ENCODE results near the gene TMEM209.
"Not testable (repeated sequence)": the region's sequence is repeated elsewhere in the genome, so short reads cannot be mapped to it uniquely, and the experiment has no call there.

TMEM209 gene

DNA sequence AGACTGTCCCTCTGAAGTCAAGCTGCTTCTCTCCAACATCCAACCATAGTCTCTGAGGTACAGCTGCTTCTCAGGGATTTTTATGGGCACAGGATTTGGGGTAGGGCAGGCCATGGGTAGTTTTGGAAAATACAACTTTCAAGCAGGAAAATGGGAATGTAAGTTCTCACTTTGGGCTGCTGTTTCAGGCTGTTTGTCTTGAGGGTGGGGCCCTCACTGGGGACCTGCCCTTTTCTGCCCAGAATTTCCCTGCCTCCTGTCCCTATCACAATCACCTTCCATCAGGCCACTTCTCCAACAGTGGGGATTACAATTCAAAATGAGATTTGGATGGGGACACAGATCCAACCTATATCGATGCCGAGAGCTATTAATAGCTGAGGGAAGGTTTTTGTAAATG lies 27.0 kb upstream of the TMEM209 start:
- TF ChIP-seq, protein P1, sequence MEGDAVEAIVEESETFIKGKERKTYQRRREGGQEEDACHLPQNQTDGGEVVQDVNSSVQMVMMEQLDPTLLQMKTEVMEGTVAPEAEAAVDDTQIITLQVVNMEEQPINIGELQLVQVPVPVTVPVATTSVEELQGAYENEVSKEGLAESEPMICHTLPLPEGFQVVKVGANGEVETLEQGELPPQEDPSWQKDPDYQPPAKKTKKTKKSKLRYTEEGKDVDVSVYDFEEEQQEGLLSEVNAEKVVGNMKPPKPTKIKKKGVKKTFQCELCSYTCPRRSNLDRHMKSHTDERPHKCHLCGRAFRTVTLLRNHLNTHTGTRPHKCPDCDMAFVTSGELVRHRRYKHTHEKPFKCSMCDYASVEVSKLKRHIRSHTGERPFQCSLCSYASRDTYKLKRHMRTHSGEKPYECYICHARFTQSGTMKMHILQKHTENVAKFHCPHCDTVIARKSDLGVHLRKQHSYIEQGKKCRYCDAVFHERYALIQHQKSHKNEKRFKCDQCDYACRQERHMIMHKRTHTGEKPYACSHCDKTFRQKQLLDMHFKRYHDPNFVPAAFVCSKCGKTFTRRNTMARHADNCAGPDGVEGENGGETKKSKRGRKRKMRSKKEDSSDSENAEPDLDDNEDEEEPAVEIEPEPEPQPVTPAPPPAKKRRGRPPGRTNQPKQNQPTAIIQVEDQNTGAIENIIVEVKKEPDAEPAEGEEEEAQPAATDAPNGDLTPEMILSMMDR (IDR thresholded peaks at IDR 0.05; ENCODE audit: low read depth, low read length) = no peak

DNA sequence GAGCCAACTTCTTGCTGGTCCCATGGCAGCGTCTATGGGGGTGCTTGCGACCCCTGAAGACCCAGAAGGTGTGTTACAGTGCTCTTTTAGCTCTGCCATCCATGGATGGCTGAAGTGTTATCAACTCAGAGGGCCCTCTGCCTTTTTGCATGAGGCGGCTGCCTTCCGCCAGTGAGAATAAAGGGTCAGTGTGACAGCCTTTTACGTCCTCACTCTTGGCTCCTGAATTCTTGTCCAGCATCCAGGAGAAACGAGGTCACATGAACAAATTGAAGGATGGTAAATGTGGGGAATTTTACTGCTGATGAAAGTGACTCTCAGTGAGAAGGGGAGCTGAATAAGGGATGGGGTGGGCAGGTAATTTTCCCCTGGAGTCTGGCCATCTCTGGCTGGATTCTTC lies 26.6 kb upstream of the TMEM209 start:
- TF ChIP-seq, protein P1 (IDR thresholded peaks at IDR 0.05; ENCODE audit: low read depth, low read length) = no peak
- no peak for DNase-seq (ENCODE audit: extremely low read depth, low read depth)

More for the DNA sequence above, 27.0 kb upstream of the TMEM209 start:
- DNase-seq (ENCODE audit: extremely low read depth, low read depth) = no peak

DNA sequence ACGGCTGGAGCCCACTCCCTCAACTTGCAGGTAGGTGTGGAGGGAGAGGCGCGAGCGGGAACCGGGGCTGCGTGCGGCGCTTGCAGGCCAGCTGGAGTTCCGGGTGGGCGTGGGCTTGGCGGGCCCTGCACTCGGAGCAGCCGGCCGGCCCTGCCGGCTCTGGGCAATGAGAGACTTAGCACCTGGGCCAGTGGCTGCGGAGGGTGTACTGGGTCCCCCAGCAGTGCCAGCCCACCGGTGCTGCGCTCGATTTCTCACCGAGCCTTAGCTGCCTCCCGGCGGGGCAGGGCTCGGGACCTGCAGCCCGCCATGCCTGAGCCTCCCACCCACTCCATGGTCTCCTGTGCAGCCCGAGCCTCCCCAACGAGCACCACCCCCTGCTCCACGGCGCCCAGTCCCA lies 24.8 kb upstream of the TMEM209 start:
- DNase-seq (ENCODE audit: extremely low read depth, low read depth) = not testable (repeated sequence)

DNA sequence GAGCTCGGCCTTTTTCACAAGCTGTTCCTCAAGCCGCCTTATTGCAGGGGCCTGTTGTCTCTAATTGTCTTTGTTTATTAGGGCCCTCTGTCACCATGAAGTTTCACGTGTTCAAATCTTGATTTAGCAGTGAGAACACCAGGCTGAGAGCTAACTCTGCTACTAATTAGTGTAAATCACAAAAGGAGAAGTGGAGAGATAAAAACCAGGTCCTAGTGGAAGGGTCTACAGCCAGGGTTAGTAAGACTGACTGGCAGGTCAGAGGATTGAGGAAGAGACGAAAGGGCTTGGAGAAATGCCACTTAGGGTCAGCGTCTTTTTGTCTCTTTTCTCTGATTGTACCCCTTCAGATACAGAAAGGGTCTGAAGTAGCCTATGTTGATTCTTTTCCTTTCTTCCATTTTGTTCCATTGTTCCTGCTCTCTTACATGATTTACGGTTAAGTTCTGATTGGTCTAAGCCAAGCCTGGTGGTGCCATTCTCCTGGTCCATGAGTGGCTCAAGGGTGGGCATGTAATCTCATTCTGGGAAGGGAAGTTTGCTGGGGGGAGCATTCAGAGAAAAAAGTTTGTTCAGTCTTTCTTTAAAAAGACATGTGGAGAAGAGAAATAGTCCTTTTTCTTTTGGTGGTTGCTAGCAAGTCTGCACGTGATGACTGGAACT lies 23.8 kb upstream of the TMEM209 start:
- DNase-seq (ENCODE audit: extremely low read depth, low read depth) = no peak
- TF ChIP-seq, protein P1 (IDR thresholded peaks at IDR 0.05; ENCODE audit: low read depth, low read length) = no peak

DNA sequence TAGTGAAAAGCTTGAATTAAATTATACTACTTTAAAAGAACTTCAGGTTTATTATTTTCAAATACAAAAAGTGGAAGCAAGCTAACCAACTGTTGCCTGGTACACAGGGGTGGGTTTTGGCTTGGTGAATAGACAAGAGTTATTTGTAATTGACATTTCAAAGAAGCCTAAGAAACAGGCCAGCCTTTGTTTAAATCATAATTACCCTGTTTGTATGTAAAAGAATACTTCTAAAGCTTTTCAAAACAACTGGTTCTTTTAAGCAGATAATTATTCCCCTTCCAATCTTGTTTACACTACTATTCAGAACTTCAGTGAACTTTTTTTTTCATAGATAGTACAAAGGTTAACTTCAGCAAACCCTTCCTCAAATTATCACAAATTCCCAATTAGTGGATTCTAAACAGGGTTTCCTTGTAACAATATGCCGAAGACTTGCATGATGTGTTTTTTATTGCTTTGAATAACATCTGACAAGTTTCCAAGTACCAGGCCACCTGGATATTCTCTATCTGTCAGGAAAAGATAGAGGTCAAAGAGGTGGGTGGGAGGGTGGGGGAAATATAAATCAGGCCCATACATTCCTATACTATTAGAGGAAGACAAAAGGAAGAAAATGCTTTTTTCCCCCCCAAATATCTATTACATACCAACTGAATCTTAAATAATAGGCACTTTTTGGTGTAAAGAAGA lies 22.8 kb upstream of the TMEM209 start:
- TF ChIP-seq, protein P1 (IDR thresholded peaks at IDR 0.05; ENCODE audit: low read depth, low read length) = no peak
- DNase-seq (ENCODE audit: extremely low read depth, low read depth) = no peak

DNA sequence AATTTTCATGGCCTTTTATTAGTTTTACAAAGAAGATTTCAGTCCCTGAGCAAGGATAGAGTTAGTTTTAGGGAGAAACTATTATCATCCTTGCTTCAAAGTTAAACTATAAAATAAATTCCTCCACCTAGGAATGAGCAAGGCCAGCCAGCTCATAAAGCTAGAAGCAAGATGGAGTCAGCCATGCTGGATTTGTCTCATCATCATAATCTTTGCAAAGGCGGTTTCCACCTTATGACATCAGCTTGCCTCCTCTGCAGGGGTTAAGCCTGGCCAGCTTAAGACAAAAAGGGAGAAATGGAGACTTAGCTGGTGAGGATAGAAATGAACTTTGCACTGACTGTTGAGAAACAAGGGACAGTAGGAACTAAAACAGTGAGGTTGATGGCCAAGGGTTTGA lies 21.1 kb upstream of the TMEM209 start:
- TF ChIP-seq, protein P1 (IDR thresholded peaks at IDR 0.05; ENCODE audit: low read depth, low read length) = no peak
- DNase-seq (ENCODE audit: extremely low read depth, low read depth) = no peak

DNA sequence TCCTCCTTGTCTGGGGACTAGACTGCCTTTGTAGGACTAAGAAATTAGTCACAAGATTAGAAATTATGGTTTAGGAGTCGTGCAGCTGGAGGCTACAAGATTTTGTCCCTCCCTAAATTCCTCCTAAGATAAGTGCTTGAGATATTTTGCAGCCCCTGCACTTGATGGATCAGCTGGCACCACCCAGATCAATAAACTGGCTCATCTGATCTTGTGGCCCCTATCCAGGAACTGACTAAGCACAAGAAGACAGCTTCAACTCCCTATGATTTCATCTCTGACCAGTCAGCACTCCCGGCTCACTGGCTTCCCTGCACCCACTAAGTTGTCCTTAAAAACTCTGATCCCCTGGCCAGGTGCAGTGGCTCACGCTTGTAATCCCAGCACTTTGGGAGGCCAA lies 19.7 kb upstream of the TMEM209 start:
- not testable (repeated sequence) for DNase-seq (ENCODE audit: extremely low read depth, low read depth)

DNA sequence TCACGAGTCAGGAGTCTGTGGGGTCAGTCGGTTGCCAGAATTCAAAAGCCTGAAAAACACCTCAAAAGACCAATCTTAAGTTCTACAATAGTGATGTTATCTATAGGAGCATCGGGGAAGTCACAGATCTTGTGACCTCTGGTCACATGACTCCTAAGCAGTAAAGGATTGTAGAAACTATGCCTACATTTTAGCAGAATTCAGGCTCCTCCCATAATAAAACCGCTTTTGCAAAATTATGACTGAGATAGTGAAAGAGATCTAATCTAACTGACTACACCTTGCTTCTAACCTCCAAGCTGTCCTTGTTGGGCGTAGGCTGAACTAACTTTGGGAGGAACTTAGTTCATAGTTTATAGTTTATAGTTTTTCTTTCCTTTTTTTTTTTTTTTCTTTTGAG lies 19.0 kb upstream of the TMEM209 start:
- no peak for DNase-seq (ENCODE audit: extremely low read depth, low read depth)
- TF ChIP-seq, protein P1 (IDR thresholded peaks at IDR 0.05; ENCODE audit: low read depth, low read length) = no peak

All from AG09319 (cell line).